IPS-NIHi7 (cell line): Measurements from ENCODE around the gene NPBWR2.
A peak's percentile ranks its signal among the peaks of the same experiment; 100 is the strongest.

Experiments used
- DNase-seq: peaks from one replicate; pipeline ENCODE4 v3.0.0; 2012; ENCODE audit warnings: mixed read lengths; ENCODE audit errors: extremely low spot score

The NPBWR2 gene

GRCh38 chr20:64073476-64074183 is 33.7 kb downstream of the NPBWR2 start:
- DNase-seq, result no peak

GRCh38 chr20:64072498-64073063 is 34.8 kb downstream of the NPBWR2 start:
- DNase-seq, result no peak

- no peak for DNase-seq
These were observed 35.7 kb downstream of the NPBWR2 start for GRCh38 chr20:64071341-64072332.

DNA sequence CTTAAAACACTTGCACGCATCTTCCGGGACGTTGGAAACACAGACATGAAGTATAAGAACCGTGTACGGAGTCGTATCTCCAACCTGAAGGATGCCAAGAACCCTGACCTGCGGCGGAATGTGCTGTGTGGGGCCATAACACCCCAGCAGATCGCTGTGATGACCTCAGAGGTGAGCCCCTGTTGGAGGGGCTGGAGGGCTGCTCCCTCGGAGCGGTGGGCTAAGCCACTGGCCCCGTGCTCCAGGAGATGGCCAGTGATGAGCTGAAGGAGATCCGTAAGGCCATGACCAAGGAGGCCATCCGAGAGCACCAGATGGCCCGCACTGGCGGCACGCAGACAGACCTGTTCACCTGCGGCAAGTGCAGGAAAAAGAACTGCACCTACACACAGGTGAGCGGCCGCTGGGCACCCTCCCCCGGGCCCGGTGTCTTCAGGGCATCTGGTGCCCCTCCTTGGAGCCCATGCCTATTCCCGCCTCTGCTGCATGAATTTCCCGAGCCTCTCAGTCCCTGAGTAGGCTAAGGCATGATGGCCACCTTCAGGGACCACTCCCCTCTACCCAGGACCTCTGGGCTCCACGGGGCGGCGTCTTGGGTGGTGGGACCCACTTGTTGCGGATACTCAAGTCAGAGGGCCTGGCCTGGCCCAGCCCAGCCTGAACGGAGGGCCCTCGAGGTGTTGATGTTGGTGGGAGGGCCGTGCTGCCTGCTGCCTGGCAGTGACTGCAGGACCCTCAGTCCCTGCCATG is 36.9 kb downstream of the NPBWR2 start:
- DNase-seq, result no peak

DNA sequence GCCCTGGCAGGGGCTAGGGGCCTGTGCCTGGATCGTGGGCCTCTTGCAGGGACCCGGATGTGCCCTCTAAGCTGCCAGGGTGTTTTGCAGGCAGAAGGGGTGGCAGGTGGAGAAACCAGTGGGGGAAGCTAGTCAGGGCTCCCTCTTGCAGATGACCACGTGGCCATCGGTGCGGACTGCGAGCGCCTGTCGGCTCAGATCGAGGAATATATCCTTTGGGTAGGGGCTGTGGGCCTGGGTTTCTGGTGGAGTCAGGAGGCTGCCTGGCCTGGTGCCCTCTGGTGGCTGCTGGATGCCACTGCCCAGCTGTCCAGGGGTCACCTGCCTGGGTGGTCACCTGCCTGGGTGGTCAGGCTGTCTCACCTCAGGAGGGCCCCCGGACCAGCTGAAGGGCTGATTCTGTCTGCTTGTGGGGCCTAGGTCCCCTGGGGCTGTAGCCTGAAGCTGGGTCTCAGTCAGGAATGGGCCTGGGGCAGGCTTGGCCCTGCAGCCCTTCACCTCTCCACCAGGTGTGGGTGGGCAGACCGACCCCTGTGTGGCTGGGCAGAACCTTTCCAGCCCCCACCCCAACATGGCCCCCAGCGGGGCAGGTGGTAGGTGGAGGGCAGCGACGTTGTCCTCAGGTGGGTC is 37.6 kb downstream of the NPBWR2 start:
- peak; percentile 87 for DNase-seq

DNA sequence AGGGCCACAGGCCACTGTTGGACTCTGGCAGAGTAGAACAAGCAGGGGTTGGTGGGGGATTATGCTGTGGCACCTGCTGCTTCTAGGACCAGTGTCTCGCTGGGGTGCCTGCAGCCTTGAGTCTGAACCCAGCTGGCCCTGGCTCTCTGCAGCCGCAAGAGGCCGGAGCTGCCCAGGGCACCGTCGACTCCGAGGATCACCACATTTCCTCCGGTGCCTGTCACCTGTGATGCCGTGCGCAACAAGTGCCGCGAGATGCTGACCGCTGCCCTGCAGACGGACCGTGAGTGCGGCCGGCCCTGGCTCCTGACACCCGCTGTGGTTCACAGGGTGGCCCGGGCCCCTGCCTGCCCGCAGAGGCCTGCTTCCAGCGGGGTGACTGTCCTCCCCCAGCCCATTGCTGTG is 38.2 kb downstream of the NPBWR2 start:
- no peak for DNase-seq

GRCh38 chr20:64068386-64069208 is 38.8 kb downstream of the NPBWR2 start:
- no peak for DNase-seq

DNA sequence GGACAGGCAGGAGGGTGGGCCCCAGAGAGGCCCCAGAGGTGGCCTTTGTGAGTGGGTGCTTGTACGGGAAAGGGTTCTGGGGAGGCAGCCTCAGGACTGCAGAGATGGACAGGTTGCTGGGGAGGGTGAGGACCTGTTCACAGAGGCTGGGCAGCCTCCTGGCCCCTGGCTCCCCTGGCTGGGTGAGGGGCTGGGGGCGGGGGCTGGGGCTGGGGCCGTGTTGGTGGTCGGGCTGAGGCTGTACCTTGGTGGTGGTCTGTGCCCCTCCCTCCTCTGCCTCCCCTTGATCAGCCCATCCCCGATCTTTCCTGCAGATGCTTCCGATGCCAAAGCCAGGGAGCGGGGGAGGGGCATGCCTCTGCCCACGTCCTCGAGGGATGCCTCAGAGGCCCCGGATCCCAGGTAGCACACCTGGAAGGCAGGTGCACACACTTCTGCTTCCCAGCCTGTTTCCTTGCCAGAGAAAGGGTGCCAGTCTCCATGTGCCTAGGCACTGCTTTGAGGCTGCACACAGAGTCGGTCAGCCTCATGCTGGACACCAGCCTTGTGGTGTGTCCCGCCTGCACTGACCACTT is 39.5 kb downstream of the NPBWR2 start:
- no peak for DNase-seq

DNA sequence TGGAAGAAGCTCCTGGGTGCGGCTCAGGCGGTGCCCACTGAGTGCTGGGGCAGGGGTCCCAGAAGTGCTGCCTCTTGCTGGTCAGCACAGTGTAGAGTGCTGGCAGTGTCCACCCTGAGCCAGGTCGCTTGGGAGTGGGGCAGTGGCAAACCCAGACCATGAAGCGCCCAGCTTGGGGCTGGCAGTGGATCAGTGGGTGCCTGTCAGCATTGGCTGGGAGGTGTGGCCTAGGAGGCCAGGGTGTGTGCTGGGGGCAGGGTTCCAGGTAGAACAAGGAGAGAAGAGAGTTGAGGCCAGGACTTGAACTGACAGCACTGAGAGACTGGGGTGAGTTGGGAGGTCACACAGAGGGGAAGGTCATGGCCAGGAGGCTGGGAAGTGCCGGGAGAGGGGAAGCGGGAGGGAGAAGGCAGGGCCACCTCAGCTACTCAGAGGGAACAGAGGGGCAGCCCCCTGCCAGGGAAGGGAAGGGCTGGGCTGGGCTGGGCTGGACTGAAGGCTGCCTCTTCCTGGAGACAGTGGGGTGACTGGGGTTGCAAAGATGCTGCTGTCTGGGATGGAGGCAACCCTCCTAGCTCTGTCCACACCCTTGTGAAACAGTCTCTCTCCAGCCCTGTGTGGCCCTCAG is 40.2 kb downstream of the NPBWR2 start:
- DNase-seq, result no peak

DNA sequence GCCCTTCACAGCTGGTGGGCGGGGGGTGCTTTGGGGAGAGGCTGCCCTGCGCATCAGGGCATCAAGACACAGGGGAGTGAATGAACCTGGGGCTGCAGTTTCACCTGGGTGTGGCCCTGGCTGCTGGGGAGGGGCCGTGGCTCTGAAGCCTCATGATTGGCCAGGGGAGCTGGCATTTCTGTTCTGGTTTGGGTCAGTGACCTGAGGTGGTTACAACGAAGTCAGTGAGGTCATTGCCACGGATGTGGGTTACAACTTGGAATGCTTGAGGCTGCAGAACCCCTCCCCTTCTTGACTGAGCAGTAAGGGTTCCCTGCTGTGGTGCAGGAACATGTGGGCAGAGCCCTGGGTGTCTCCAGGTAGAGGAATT is 41.4 kb downstream of the NPBWR2 start:
- DNase-seq, result no peak

DNA sequence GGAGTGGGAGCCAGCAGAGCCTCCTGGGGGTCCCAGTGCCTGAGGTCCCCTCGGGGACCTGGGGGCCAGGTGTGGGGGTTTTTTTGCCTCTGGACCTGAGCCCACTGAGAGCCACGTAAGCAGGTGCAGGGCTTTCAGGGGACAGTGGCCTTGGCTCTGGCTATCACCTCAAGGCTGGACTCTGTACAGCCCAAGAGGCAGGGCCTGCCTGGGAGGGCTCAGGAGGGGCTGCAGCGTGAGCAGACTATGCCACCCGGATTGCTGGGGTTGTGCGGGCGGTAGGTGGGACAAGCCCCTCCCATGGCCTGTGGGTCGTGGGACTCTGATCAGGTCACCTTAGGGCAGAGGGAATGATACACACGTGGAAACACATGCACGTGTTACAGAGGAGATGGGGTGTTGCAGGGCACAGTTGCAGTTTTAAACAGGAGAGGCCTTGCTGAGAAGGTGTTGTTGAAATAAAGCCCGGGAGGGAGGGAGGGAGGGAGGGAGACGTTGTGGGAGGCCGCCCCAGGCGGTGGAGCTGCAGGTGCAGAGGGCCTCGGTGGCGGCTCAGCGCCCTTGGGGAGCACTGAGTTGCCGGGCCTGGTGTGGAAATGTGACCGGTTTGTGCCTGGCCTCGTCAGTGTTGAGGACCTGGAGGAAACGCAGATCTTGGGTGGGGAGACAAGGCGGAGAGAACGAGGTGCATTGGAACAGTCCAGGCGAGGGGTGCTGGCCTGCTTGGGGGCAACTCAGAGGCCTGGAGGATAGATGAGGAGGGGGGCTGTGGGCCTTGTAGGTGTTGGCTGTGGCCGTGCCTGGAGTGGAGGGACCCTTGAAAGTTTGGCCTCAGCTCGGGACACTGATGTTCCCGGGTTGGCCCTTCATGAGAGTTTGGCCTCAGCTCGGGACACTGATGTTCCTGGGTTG is 42.0 kb downstream of the NPBWR2 start:
- DNase-seq, result no peak

DNA sequence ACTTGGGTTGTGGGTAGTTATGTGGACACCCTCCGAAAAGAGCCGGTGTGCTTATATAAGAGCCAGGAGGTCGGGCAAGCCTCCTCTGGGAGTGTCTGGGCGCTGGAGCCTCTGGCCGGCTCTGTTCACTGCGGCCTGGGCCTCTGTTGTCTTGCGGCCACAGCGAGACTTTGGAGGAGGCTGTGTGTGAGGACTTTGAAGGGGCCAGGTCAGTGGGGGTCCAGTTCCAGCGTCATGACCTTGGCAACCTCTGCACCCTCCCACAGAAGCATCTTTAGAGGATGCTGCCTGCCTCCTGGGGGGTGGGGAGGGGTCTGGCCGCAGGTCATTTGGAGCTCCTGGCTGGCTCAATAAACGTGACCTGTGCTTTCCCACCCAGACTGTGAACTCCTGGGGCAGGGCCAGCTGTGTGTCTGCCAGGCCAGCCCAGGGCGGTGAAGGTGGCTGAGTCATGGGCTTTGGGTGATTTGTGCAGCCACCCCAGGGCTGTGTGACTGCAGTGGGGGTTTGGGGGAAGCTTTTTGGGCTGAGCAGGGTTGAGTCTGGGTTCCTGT is 43.1 kb downstream of the NPBWR2 start:
- no peak for DNase-seq

GRCh38 chr20:64063389-64064144 is 43.8 kb downstream of the NPBWR2 start:
- DNase-seq, result no peak

DNA sequence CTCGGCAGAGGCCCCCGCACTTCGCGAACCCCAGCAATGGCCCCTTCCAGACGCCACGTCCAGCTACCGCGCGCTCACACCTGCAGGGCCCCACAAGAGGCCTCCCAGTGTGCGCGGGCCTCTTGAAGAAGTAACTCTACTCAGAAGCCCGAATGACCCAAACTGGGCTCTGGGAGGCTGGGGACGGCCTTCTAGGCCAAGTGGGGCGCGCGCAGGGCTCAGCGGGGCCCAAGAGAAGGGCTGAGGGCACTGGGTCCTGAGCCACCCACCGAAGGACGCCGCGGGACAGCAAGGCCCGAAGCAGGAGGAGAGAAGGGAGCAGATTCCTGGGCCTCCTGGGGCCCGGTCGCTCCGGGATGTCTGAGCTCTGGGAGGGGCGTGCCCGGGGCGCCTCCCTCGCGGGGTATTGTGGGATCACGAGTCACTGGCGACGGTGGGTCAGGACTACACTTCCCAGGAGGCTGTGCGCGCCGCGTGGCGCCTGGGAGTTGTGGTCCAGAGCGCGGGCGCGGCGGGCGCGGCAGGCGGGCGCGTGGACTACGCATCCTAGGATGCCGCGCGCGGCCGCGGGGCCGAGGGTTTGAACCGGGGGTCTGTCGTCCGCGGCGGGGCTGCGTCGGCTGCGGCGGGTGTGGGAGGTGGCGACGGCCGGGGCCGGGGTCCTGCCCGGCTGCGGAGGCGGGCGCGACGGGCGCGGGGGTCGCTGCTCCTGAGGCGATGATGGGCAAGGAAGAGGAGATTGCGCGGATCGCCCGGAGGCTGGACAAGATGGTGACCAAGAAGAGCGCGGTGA is 44.6 kb downstream of the NPBWR2 start, which contains the start of gene TCEA2:
Gene TCEA2, plus strand, starts transcription at position 603 of the 793 bp plus-strand sequence. Its CDS starts 115 bp downstream, at position 718.
- peak; percentile 95 for DNase-seq

DNA sequence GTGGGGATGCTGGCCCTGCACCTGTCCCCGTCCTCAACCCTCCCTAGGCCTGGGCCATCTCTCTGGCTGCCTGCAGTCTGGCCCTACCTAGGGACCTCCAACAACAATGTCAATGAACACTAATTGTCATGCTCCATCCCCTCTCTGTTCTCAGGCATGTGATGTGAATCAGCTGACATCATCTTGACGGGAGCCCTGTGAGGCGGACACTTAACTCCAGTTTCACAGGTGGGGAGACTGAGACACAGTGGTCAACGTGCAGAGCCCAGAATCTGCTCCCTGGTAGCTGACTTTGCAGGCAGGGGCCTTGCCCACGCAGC is 45.1 kb downstream of the NPBWR2 start:
- no peak for DNase-seq

- no peak for DNase-seq
These were observed 48.8 kb downstream of the NPBWR2 start for GRCh38 chr20:64058536-64058935.
